GM18909 (cell line): ENCODE data around the gene TACR2.

Experiments used
- ATAC-seq: cut with Tn5 transposase; IDR thresholded peaks from one replicate; pipeline ENCODE4 v1.9.1; 2021; ENCODE audit warnings: mild to moderate bottlenecking; ENCODE audit not compliant: unreplicated experiment, poor library complexity

The TACR2 gene

DNA sequence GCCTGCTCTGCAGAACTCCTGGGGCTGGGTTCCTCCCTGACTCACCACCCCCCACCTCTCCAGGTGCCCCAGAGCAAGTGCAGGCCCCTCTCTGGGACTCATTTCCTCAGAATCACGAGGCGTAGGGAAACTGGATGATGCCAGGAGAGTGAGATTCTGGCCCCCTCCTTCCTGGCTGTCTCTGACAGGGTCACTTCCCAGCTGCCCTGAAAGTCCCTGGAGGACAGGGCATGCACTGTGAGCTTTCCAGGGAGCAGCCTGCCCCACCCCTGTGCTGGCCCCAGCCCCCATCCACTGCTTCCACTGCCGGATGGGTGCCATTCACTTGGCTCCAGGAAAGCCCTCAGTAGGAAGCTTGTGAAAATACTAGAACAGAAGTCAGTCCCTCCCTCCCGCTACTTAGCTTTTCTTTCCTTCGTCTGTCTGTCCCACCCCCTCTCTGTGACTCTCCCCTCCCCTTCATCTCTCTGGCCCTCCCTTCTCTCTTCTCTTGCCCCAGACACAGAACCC lies 10.4 kb downstream of the TACR2 start:
- no peak for ATAC-seq

DNA sequence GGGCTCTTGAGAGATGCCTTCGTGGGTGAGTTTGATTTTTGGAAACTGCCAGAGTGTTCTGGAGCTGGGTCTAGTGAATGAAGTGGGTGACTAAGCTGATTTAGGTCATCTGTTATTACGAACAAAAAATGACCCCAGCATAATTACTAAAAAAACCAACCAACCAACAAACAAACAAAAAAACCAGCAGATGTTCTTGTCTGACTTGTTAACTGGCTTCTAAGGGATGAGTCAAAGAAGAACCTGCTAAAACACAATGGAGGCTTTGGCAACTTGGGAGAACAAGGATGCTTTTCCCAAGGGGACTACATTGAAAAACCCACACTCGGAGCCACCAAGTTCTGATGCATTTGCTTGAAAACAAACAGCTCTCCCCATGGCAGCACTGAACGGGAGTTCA lies 11.5 kb downstream of the TACR2 start:
- no peak for ATAC-seq

DNA sequence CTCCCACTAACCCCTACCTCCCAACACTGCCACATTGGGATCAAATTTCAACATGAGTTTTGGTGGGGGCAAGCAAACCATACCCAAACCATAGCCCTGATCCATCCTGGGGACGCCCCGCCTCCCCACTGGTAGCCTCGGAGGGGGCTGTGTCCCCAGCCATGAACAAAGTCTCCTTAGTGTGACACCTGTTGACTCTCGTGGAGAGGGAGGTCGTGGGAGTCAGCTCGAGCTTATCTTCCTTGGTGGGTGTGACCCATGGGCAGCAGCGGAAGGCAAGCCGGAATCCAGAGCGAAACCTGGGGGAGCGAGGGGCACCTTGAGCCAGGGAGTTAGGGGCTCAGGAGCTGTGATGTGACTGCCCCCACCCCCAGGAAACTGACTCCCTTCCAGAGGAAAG lies 11.9 kb downstream of the TACR2 start:
- ATAC-seq = no peak

GRCh38 chr10:69403519-69403918 lies 13.2 kb downstream of the TACR2 start:
- no peak for ATAC-seq

- ATAC-seq = no peak
Measured at GRCh38 chr10:69403066-69403465, 13.7 kb downstream of the TACR2 start.

DNA sequence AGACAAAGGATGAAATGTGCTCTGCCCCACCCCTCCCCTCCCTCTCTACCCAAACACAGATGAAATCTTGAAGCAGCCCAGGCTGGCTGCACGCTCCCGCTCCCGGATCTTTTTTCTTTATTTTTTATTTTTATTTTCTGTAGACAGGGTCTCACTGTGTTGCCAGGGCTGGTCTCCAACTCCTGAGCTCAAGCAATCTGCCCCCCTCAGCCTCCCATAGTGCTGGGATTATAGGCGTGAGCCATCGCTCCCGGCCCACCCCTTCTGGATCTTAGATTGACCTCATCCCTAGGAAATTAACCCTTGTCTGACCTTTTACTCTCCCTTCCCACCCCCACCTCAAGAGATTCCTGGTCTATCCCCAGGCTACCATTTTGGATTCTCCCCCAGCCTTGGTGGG lies 14.3 kb downstream of the TACR2 start:
- no peak for ATAC-seq

- no peak for ATAC-seq
Measured at GRCh38 chr10:69401416-69401815, 15.3 kb downstream of the TACR2 start.

DNA sequence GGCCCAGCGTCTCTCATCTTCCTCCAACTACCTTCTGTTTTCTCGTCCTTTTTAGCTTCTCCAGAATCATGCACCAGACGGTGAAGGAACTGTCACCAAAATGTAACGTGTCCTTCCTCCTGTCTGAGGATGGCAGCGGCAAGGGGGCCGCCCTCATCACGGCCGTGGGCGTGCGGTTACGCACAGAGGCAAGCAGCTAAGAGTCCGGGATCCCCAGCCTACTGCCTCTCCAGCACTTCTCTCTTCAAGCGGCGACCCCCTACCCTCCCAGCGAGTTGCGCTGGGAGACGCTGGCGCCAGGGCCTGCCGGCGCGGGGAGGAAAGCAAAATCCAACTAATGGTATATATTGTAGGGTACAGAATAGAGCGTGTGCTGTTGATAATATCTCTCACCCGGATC lies 15.8 kb downstream of the TACR2 start:
- no peak for ATAC-seq

- no peak for ATAC-seq
Measured at GRCh38 chr10:69398466-69398865, 18.3 kb downstream of the TACR2 start.

GRCh38 chr10:69397972-69398371 lies 18.7 kb downstream of the TACR2 start:
- no peak for ATAC-seq

GRCh38 chr10:69394020-69394419 lies 22.7 kb downstream of the TACR2 start:
- ATAC-seq = no peak

DNA sequence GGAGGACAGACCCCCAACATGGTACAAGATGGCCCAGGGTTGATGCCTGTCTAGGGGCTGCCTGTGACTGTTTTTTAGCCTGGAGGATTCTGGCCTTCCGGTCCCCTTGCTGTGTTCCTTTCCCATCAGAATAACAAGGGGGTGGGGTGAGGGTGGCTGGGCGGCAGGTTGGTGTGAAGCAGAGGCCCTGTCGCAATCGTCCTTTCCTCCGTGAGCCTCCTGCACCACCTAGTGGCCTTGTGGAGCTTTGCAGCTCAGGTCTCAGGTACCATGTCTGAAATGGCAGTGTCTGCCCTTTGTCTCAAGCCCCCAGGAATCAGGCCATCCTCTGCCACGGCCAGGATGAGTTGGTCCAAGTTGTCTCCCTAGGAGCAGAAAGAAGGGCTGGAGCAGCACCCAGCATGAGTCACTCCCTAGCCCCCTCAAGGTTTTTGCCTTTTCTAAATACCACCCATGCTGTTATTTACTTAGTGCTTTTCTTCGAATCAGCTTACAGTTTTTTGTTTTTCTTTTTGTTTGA lies 24.2 kb downstream of the TACR2 start:
- ATAC-seq = peak; percentile 88

DNA sequence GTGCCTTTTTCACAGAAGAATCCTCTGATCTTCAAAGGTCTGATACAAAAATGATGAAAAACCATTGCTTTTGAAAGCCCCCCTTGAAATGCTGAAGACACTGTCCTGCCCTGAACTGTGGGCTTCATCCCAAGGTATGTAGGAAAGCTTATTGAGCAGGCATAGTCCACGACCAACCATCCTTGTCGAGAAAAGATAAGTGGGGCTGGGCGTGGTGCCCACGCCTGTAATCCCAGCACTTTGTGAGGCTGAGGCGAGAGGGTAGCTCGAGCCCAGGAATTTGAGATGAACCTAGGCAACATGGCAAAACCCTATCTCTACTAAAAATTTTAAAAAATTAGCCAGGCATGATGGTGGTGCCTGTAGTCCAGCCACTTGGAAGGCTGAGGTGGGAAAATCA lies 25.6 kb downstream of the TACR2 start:
- ATAC-seq = no peak

DNA sequence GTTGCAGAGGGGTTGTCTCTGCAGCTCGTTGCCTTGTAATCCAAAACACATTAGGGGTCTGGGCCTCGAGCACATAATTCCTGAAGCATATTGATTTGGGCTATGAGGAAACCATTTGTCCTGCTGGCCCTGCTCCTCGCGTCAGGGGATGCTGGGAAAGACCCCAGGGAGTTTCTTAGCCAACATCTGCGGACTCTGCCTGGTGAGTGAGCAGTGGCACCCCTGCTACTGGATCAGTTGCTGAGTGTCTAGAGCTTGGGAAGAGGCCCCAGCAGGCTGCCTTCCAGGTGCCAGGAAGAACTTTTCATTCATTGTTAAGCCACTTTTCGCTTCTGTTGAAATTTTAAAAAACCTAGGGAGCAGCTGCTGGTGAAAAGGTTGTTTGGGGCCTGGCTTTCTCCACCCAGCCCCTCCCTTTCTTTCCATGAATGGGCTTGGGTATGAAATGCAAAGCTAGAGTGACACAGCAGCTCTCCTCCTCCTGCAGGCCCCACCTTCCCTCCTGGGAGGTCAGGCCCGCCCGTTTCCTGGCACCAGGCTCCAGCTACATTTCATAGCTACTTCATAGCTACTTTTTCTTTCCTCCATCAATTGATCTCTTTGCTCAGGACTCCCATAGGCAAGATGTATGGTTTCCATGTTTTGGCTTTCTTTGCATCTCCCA lies 26.8 kb downstream of the TACR2 start:
- no peak for ATAC-seq

DNA sequence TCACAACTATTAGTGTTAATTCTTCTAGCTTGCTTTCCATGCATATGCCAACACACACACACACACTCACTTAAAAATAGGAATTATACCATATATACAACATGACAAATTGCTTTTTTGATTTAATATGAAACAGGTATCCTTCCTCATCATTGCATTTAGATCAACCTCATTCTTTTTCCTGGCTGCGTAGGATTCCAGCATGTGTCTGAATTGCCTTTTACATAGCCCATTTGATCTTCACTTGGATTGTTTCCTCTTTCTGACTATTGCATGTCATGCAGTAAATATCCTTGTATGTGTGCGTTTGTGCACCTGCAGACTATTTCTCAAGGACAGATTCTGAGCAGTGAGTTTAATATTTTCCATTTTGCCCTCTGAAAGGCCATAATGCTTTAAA lies 28.2 kb downstream of the TACR2 start:
- ATAC-seq = no peak

DNA sequence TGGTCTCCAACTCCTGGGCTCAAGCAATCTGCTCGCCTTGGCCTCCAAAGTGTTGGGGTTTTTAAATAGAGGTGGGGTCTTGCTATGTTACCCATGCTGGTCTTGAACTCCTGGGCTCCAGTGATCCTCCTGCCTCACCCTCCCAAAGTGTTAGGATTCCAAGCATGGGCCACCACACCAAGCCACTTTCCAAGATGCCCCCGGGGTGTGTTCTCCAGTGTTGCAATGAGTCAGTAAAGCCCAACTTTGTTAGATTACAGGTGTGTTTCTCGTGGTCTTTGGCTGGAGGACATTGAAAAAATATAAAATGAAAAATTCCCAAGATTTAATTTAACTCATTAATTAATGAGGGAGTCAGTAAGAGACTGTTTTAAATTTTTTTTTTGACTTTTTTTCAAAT lies 29.2 kb downstream of the TACR2 start:
- no peak for ATAC-seq

DNA sequence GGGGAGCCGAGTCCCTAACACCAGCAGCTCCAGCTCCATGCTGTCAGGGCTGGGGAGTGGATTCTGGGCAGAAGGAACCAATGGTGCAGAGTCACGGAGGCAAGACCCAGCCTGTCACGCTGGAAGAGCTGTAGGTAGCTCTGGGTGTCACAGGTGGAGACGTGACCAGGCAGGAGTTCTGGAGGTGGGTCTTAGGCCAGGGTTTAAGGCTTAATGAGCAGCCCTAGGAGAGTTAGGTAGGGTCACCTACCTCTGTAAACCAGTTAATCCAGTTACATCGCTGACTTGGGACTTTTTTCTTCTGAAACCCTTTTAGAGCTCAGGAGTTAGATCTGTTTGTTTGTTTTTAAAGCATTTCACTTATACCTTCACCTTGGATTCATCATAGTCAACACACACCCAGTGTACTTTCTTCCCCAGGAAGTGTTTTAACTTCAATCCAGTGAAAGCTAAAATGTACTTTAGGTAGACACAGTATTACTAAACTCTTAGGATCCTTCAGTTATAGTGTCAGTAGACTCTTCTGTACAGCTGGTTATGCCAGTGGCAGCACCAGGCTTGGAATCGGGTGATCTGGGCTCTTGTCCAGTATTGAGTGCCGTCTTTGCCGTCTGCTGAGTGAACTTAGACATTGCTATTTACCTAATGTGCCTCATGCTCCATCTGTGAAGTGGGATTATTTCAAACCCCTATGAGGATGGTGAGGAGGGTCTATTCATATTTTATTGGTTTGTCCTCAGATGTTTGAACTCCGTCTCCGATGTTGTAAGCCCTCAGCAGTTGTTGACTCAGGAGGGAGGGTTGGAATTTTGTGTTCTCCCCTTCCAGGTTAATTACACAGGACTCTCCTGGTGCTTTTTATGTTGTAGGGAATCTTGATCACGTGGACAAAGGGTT lies 31.0 kb downstream of the TACR2 start:
- ATAC-seq = no peak

DNA sequence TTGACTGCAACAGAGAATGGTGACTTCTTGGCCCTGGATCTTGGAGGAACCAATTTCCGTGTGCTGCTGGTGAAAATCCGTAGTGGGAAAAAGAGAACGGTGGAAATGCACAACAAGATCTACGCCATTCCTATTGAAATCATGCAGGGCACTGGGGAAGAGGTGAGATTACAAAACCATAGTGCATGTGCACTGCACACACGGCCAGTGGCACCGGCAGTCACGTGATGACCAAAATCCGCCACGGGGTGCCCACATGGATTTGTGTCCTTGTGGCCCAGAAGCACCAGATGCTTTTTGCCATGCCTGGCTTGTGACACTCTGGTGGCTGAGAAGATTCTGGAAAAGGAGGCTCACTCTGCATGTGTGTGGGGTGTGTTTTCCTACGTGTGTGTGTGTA lies 32.4 kb downstream of the TACR2 start:
- ATAC-seq = no peak

- ATAC-seq = no peak
Measured at GRCh38 chr10:69383558-69383957, 33.2 kb downstream of the TACR2 start.

- no peak for ATAC-seq
Measured at GRCh38 chr10:69382382-69383117, 34.2 kb downstream of the TACR2 start.

- ATAC-seq = no peak
Measured at GRCh38 chr10:69379800-69380199, 36.9 kb downstream of the TACR2 start.
